Astrocyte of the spinal cord (primary cell): ENCODE measurements around the gene GRN.

Experiments used
- DNase-seq: peaks from one replicate; pipeline ENCODE4 v3.0.0; 2011; ENCODE audit warnings: low read depth, low spot score
- H3K4me3 ChIP-seq: 2 replicates; pipeline ENCODE4 v1.5.1; 2011; ENCODE audit warnings: low read depth, mild to moderate bottlenecking, low read length, moderate library complexity
- in situ Hi-C: cut with HindIII; loops from 2 replicates; pipeline ENCODE4 v1.10.0; 2017; ENCODE audit warnings: low sequenced_read_pairs
- TF ChIP-seq, protein P1 (sequence below): IDR thresholded peaks from 2 replicates; pipeline ENCODE4 v1.5.1; 2012; ENCODE audit warnings: low read depth, mild to moderate bottlenecking, low read length, inconsistent platforms

Gene GRN

DNA sequence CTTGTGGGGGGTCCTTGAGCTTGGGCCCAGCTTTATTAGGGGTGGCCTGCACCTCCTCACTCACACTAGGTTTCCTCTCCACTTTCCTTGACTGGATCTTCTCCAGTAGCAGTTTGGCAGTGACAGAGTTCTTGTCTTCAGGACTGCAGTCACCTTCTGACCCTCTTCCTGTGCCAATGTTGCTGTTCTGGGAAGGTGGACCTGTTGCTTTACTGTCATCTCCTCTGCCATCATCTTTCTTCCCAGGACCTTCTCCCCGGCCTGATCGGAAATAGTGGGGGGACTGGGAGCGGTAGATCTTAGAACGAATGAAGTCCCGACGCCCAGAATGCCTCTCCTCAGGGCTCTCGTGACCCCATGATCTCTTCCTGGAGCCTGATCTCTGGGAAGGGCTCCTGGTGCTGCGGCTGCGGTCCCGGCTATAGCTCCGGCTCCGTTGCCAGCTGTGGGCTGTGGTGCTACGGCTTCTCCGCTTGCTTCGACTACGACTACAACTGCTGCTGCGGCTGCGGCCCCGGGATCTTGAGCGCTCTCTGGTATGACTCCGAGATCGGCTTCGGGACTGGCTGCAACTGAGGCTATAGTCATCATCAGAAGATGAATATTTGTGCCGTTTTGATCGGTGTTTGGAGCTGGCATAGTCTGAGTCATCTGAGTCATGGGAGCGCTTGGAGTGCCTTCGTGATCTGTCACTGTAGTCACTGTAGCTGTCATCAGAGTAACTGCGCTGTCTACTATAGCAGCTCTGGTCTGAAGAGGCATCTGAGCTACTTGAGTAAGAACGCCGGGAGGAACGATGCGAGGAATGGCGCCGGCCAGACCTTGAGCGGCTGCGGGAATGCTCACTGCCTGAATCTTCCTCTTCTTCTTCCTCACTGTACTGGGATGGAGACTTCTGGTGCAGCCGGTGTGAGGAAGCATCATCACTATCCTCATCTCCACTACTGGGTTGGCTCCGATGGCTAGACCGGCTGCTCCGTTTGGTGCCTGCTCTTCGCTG lies 53.9 kb downstream of the GRN start:
- TF ChIP-seq, protein P1, sequence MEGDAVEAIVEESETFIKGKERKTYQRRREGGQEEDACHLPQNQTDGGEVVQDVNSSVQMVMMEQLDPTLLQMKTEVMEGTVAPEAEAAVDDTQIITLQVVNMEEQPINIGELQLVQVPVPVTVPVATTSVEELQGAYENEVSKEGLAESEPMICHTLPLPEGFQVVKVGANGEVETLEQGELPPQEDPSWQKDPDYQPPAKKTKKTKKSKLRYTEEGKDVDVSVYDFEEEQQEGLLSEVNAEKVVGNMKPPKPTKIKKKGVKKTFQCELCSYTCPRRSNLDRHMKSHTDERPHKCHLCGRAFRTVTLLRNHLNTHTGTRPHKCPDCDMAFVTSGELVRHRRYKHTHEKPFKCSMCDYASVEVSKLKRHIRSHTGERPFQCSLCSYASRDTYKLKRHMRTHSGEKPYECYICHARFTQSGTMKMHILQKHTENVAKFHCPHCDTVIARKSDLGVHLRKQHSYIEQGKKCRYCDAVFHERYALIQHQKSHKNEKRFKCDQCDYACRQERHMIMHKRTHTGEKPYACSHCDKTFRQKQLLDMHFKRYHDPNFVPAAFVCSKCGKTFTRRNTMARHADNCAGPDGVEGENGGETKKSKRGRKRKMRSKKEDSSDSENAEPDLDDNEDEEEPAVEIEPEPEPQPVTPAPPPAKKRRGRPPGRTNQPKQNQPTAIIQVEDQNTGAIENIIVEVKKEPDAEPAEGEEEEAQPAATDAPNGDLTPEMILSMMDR: no peak
- in situ Hi-C loops: no loop called here
- H3K4me3 ChIP-seq: no peak overlapping the region
- DNase-seq: no peak

DNA sequence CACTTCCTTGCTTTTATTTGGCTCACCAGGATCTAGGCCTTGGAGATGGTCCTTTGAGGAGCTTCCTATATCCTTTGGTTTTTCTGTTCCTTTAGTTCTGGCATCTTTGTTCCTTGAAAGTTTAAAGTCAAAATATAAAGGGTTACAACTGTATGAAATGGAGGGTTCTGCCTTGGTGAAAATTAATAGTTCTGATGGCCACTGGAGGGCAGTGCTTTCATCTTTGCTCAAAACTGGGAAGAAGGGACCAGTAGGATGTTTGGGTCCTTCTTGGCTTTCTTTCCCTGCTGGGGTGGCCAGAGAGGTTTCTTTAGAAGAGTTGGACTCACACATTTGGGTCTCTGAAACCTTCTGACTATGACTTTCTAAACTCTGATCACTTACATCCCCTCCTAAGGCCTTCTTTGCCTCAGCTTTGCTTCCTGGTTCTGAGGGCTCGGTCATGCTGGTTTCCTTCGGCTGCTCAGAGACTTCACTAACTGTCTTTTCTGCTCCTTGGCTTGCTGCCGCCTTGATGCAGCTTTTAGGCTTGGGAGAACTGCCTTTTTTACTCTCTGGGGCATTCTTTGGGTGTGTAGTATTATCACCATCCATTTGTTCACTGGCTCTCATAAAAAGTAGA lies 55.2 kb downstream of the GRN start:
- no peak overlapping the region for H3K4me3 ChIP-seq
- TF ChIP-seq, protein P1: peak; percentile 56
- in situ Hi-C loops: no loop called here
- peak; percentile 42 for DNase-seq
